ENCODE results near the gene AHRR.

The AHRR gene

GRCh38 chr5:312845-313244 is 8.7 kb upstream of the AHRR start:
- peaks cover 5% of the 10 kb centered on the region for H3K36me3 Mint-ChIP-seq
- no peak overlapping the region for H3K27ac Mint-ChIP-seq
- no peaks in the 10 kb centered on the region for H3K9me3 Mint-ChIP-seq

GRCh38 chr5:313265-313664 is 8.2 kb upstream of the AHRR start:
- Mint-ChIP-seq H3K27me3 (no peaks in the 10 kb centered on the region), H3K36me3 (peaks cover 5% of the 10 kb centered on the region), H3K4me3 (no peak overlapping the region), H3K27ac (no peak overlapping the region), H3K4me1 (peaks cover 4% of the 10 kb centered on the region), H3K9me3 (no peaks in the 10 kb centered on the region)

More at GRCh38 chr5:312845-313244, 8.7 kb upstream of the AHRR start:
- H3K4me1 Mint-ChIP-seq = peaks cover 4% of the 10 kb centered on the region
- H3K4me3 Mint-ChIP-seq = no peak overlapping the region
- H3K27me3 Mint-ChIP-seq = no peaks in the 10 kb centered on the region

DNA sequence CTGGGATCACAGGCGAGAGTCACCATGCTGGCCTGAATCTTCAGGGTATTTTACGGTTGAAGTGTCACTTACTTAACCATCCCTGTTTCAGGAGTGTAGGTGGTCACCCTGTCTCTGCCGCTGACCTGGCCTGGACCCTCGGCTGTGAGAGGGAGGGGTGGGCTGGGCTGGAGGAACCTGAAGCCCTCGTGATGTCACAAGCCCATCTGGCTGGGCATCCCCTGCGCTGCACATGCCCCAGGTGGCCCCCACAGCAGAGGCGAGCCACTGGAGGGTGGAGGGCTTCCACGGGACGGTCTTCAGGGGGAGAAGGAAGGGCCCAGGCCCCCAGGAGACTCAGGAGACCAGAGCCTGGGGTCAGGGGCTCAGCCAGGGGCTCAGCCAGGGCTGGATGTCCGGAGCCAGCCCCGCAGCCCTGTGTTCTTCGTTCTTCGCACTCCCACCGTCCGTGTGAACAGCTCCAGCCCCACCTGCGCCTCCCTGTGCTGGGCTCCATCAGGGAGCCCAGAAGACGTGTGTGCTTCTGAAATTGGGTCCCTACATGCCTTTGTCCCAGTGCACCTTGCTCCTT is 7.6 kb upstream of the AHRR start:
- H3K4me3 Mint-ChIP-seq = no peak overlapping the region
- peaks cover 5% of the 10 kb centered on the region for H3K36me3 Mint-ChIP-seq
- H3K9me3 Mint-ChIP-seq = no peaks in the 10 kb centered on the region
- no peaks in the 10 kb centered on the region for H3K27me3 Mint-ChIP-seq
- peak overlapping the region; percentile 46 for H3K27ac Mint-ChIP-seq
- peaks cover 4% of the 10 kb centered on the region for H3K4me1 Mint-ChIP-seq

- H3K4me3 Mint-ChIP-seq = no peak overlapping the region
- peaks cover 5% of the 10 kb centered on the region for H3K36me3 Mint-ChIP-seq
- no peaks in the 10 kb centered on the region for H3K9me3 Mint-ChIP-seq
- H3K27me3 Mint-ChIP-seq = peaks cover 2% of the 10 kb centered on the region
- H3K4me1 Mint-ChIP-seq = peaks cover 4% of the 10 kb centered on the region
- no peak overlapping the region for H3K27ac Mint-ChIP-seq
Measured at GRCh38 chr5:314676-315487, 6.6 kb upstream of the AHRR start.

DNA sequence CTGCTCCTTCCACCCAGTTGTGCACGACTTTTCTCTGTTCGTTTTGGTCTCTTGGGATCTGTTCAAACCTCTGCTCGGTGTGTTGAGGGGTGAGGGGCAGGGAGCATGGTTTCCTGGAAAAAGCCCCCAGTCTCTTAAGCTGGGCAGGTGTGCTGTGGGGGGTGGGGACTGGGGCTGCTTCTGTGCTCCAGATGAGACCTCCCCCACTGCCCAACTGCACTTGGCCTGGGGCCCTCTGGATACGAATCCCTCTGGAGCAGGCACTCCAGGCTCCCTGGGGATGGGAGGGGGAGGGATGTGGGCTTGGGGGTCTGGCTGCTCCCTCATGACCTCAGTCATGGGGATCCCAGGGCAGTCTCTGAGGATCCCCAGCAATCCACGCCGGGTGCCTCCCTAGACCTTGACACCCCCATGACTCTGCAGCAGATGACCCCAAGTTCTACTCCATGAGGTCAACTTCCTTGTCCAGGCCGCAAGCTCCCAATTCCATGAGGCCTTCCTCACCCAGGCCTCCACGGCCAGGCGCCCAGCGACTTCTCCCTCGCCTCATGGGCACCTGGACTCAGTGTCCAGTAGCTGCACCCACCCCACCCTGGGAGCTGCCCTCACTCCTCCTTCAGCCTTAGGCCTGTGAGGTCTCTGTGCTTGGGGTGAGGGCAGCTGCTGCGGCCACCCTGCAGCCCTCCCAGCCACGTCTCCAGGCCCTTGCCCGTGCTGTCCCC is 5.9 kb upstream of the AHRR start:
- Mint-ChIP-seq H3K4me3 (no peak overlapping the region), H3K27ac (peak overlapping the region; percentile 35), H3K9me3 (no peaks in the 10 kb centered on the region), H3K4me1 (peaks cover 9% of the 10 kb centered on the region), H3K27me3 (peaks cover 4% of the 10 kb centered on the region), H3K36me3 (peaks cover 5% of the 10 kb centered on the region)

DNA sequence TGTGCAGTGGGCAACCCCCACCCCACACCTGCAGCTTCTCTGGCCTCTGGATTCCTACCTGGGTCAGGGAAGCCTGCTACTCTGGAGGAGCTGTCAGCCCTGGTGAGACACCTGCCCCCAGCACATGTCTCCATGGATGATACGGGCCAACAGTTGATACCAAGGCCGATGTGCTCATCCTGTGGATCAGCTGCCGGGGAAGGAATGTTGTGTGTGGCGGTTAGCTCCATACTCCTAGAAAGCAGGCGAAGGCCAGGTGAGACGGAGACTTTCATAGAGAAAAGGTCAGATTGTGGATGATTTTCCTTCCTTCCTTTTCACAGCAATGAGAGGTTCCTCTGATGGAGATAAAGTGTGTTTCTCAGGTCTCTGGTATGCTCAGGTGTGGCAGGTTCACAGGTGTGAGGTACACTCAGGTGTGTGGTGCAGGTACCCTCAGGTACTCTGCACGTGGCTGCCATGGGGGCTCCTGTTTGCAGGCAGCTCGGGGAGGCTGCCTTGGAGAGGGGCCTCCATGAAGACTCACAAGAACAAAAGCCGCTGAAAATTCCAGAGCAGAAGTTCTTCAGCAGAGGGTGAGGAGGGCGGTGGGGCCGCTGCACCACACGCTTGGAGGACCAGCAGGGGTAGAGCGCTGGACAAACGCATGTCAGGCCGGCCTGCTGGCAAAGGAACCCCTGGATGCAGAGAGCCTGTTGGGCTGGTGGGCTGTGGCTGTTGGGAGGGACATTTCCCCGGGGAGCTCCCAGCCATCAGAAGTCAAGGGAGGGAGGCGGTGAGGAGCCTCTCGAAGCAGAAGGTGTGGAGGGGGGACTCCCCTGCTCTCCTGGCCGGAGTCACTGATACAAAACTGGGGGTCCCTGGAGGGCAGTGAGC is 5.1 kb upstream of the AHRR start:
- no peaks in the 10 kb centered on the region for H3K9me3 Mint-ChIP-seq
- peaks cover 5% of the 10 kb centered on the region for H3K36me3 Mint-ChIP-seq
- H3K4me1 Mint-ChIP-seq = peaks cover 10% of the 10 kb centered on the region
- H3K27ac Mint-ChIP-seq = peak overlapping the region; percentile 35
- H3K27me3 Mint-ChIP-seq = peaks cover 4% of the 10 kb centered on the region
- H3K4me3 Mint-ChIP-seq = no peak overlapping the region

GRCh38 chr5:317086-317811 is 4.3 kb upstream of the AHRR start:
- H3K27me3 Mint-ChIP-seq = peaks cover 4% of the 10 kb centered on the region
- no peak overlapping the region for H3K4me3 Mint-ChIP-seq
- no peak overlapping the region for H3K27ac Mint-ChIP-seq
- peaks cover 10% of the 10 kb centered on the region for H3K4me1 Mint-ChIP-seq
- peaks cover 5% of the 10 kb centered on the region for H3K36me3 Mint-ChIP-seq
- H3K9me3 Mint-ChIP-seq = no peaks in the 10 kb centered on the region

- Mint-ChIP-seq H3K36me3 (peaks cover 5% of the 10 kb centered on the region), H3K27ac (no peak overlapping the region), H3K9me3 (no peaks in the 10 kb centered on the region), H3K4me3 (no peak overlapping the region), H3K4me1 (peaks cover 10% of the 10 kb centered on the region), H3K27me3 (peaks cover 4% of the 10 kb centered on the region)
Measured at GRCh38 chr5:318341-318897, 3.1 kb upstream of the AHRR start.

GRCh38 chr5:318931-319601 is 2.4 kb upstream of the AHRR start:
- H3K4me1 Mint-ChIP-seq = peaks cover 14% of the 10 kb centered on the region

GRCh38 chr5:320524-321229 is 837 bp upstream of the AHRR start:
- Mint-ChIP-seq H3K36me3 (peaks cover 2% of the 10 kb centered on the region), H3K27ac (peak overlapping the region; percentile 76), H3K9me3 (no peaks in the 10 kb centered on the region), H3K27me3 (peaks cover 11% of the 10 kb centered on the region), H3K4me1 (peaks cover 14% of the 10 kb centered on the region), H3K4me3 (peak overlapping the region; percentile 83)

More at GRCh38 chr5:318931-319601, 2.4 kb upstream of the AHRR start:
- peaks cover 5% of the 10 kb centered on the region for H3K36me3 Mint-ChIP-seq
- H3K4me3 Mint-ChIP-seq = no peak overlapping the region
- peaks cover 9% of the 10 kb centered on the region for H3K27me3 Mint-ChIP-seq
- H3K9me3 Mint-ChIP-seq = no peaks in the 10 kb centered on the region
- no peak overlapping the region for H3K27ac Mint-ChIP-seq

- no peaks in the 10 kb centered on the region for H3K36me3 Mint-ChIP-seq
- no peak overlapping the region for H3K27ac Mint-ChIP-seq
- H3K4me3 Mint-ChIP-seq = no peak overlapping the region
- no peaks in the 10 kb centered on the region for H3K9me3 Mint-ChIP-seq
- peaks cover 18% of the 10 kb centered on the region for H3K27me3 Mint-ChIP-seq
- peaks cover 10% of the 10 kb centered on the region for H3K4me1 Mint-ChIP-seq
Measured at GRCh38 chr5:321726-322251, 275 bp downstream of the AHRR start.

DNA sequence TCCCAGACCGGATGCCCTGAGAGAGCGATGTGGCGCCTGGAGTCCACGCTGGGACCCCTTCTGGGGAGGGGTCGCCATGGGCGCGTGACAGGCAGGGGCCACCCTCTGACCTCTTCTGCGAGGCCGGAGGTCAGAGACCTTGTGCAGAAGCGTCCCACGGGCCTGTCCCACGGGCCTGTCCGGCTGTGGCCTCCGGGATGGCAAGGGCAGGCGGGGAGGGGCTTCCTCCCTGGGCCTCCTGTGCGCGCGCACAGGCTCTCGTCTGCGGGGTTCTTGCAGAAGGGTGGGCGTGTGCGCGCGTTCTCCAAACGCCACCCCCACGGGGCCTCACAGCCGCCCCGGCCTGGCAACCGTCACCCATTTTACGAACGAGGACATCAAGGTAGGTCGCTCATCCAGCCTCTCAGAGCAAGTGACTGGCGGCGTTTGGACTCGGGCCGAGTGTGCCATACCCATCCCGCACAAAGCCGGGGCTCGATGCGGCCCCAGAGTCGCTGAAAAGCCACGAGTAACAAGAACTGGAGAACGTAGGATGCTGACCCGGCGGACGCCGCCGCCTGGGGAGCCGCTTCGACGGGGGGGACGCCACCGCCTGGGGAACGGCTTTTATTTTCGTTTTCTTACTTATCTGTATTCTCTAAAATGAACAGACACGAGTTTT is 897 bp downstream of the AHRR start:
- peak overlapping the region; percentile 70 for H3K4me3 Mint-ChIP-seq
- peaks cover 2% of the 10 kb centered on the region for H3K36me3 Mint-ChIP-seq
- peaks cover 18% of the 10 kb centered on the region for H3K27me3 Mint-ChIP-seq
- H3K27ac Mint-ChIP-seq = no peak overlapping the region
- H3K4me1 Mint-ChIP-seq = peaks cover 10% of the 10 kb centered on the region
- no peaks in the 10 kb centered on the region for H3K9me3 Mint-ChIP-seq

Data from activated naive CD4-positive, alpha-beta T cell treated with anti-CD3 and anti-CD28 coated beads, Interleukin-2, amount 50 U/mL, for 24 hours (primary cell).